Breast epithelium (tissue), 3 donors: ENCODE results near the gene P2RX6.

Experiments used
- POLR2A ChIP-seq: fragments of 450-650 bp; IDR thresholded peaks from one replicate; pipeline ENCODE4 v1.6.1; 2016; ENCODE audit warnings: antibody characterized with exemption, mild to moderate bottlenecking, moderate library complexity
- TF ChIP-seq, protein P1 (sequence below), 3 donors: fragments of 450-650 bp; IDR thresholded peaks; one replicate each; pipeline ENCODE4 v1.5.1; 2016 to 2017; ENCODE audit warnings: antibody characterized with exemption in 3 of 3, mild to moderate bottlenecking in 3 of 3, moderate library complexity in 3 of 3

- TF ChIP-seq, protein P1, sequence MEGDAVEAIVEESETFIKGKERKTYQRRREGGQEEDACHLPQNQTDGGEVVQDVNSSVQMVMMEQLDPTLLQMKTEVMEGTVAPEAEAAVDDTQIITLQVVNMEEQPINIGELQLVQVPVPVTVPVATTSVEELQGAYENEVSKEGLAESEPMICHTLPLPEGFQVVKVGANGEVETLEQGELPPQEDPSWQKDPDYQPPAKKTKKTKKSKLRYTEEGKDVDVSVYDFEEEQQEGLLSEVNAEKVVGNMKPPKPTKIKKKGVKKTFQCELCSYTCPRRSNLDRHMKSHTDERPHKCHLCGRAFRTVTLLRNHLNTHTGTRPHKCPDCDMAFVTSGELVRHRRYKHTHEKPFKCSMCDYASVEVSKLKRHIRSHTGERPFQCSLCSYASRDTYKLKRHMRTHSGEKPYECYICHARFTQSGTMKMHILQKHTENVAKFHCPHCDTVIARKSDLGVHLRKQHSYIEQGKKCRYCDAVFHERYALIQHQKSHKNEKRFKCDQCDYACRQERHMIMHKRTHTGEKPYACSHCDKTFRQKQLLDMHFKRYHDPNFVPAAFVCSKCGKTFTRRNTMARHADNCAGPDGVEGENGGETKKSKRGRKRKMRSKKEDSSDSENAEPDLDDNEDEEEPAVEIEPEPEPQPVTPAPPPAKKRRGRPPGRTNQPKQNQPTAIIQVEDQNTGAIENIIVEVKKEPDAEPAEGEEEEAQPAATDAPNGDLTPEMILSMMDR (IDR thresholded peaks at IDR 0.05): no peak
- no peak for TF ChIP-seq POLR2A
Measured at GRCh38 chr22:21038405-21038804, 23.4 kb downstream of the P2RX6 start.
